ENCODE data around the gene HSDL1. TPM values are rescaled to one million over a fixed set of nuclear protein-coding genes. Genes with fewer than 3 reads are reported as not detected.
A peak's percentile ranks its signal among the peaks of the same experiment; 100 is the strongest.
"Not testable (repeated sequence)": the region's sequence is repeated elsewhere in the genome, so short reads cannot be mapped to it uniquely, and the experiment has no call there.

HSDL1 gene
- total RNA-seq, 1 donor from 2014 or later = 23.3 TPM

DNA sequence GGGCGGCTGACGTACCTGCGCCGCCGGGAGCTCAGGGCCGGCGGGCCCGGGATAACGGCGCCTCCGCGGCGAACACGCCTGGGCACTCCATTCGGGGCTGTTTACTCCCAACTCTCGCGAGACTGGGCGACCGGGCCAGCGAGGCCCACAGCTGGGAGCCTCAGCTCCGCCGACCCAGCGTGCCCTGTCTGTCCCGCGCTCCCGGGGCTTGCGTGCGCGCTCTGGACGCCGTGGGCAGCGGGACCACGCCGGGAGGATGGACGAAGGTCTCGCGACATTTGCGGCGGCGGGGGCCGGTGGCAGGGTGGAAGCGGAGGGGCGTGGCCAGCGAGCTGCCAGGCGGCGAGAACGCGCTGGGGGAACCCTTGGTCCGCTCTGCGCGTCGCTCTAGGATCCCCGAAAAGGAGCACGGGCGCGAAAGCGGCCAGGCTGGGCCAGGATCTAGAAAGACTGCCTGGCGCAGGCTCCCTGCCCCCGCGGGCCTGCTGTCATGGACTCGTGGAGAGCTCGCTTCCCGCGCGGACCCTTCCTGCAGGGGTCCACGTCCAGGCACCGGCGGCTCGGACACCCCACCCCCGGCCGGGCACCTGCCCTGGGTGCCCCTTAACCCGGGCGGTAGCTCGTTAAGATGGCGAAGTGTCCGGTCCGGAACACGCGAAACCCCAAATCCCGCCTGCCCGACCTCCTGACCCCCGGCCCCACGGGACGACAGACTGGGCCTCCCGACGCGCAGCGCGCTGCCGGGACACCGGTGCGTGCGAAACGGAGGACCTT lies 28.1 kb downstream of the HSDL1 start, which contains the start of gene MBTPS1:
TSS of gene MBTPS1 (minus strand) at position 223 of the 774 bp plus-strand sequence. CDS start 15,159 bp downstream, outside the sequence.
- H3K4me3 ChIP-seq (ENCODE audit: low read depth, low read length) = peak within 1 kb of the TSS; percentile 95
- peak; percentile 42 for DNase-seq (ENCODE audit: low read depth)
- TF ChIP-seq CTCF (conservative IDR thresholded peaks at IDR 0.05; ENCODE audit: low read depth, low read length) = no peak

GRCh38 chr16:84115919-84116719 lies 28.9 kb downstream of the HSDL1 start:
- TF ChIP-seq CTCF (conservative IDR thresholded peaks at IDR 0.05; ENCODE audit: low read depth, low read length) = no peak
- DNase-seq (ENCODE audit: low read depth) = no peak
- peak overlapping the region; percentile 95 for H3K4me3 ChIP-seq (ENCODE audit: low read depth, low read length)

DNA sequence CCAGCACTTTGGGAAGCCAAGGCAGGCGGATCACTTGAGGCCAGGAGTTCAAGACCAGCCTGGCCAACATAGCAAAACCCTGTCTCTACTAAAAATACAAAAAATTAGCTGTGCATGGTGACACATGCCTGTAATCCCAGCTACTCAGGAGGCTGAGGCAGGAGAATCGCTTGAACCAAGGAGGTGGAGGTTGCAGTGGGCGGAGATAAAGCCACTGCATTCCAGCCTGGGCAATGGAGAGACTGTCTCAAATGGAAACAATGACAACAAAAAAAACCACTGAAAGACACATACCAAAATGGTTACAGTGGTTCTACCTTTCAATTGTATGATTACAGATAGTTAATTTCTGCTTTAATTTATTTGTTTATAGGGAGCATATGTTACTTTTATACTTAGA lies 33.0 kb downstream of the HSDL1 start:
- H3K4me3 ChIP-seq (ENCODE audit: low read depth, low read length); DNase-seq (ENCODE audit: low read depth): not testable (repeated sequence)

DNA sequence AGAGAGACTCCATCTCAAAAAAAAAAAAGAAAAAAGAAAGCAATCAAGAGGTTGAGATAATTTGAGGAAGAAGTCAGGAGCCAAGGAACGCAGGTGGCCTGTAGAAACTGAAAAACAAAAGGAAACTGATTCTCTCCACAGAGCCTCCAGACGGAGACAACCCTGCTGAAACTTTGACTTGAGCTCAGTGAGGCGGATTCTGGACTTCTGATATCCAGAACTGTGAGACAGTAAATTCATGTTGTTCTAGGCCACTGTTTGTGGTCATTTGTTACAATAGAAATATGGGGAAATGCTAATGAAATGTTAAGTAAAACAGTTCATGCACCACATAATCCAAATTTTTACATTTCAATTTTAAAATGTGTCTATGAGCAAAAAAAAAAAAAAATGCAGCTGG lies 33.5 kb downstream of the HSDL1 start:
- no peak for TF ChIP-seq CTCF (conservative IDR thresholded peaks at IDR 0.05; ENCODE audit: low read depth, low read length)
- H3K4me3 ChIP-seq (ENCODE audit: low read depth, low read length) = no peak overlapping the region
- DNase-seq (ENCODE audit: low read depth) = no peak

GRCh38 chr16:84110527-84110926 lies 34.5 kb downstream of the HSDL1 start:
- no peak for DNase-seq (ENCODE audit: low read depth)
- TF ChIP-seq CTCF (conservative IDR thresholded peaks at IDR 0.05; ENCODE audit: low read depth, low read length) = no peak
- H3K4me3 ChIP-seq (ENCODE audit: low read depth, low read length) = no peak overlapping the region

GRCh38 chr16:84109598-84110335 lies 35.2 kb downstream of the HSDL1 start:
- no peak for TF ChIP-seq CTCF (conservative IDR thresholded peaks at IDR 0.05; ENCODE audit: low read depth, low read length)
- DNase-seq (ENCODE audit: low read depth) = no peak
- H3K4me3 ChIP-seq (ENCODE audit: low read depth, low read length) = no peak overlapping the region

GRCh38 chr16:84107921-84108320 lies 37.1 kb downstream of the HSDL1 start:
- no peak for DNase-seq (ENCODE audit: low read depth)
- TF ChIP-seq CTCF (conservative IDR thresholded peaks at IDR 0.05; ENCODE audit: low read depth, low read length) = no peak
- H3K4me3 ChIP-seq (ENCODE audit: low read depth, low read length) = no peak overlapping the region
